Activated T-helper 1 cell treated with anti-CD3 and anti-CD28 coated beads, Interleukin-12 subunit alpha, Interleukin-12 subunit beta, Interleukin-2, Interleukin-4 antibody, amounts not matched to agents 30 ng/mL and 10 ng/mL and 1 ng/mL, durations not matched to agents 14 hours and 24 hours and 36 hours (primary cell): ENCODE data around the gene NFIB. TPM values are rescaled to one million over a fixed set of nuclear protein-coding genes. Genes with fewer than 3 reads are reported as not detected.

Experiments used
- DNase-seq: peaks from one replicate; pipeline ENCODE4 v3.0.0; 2021; ENCODE audit warnings: low spot score
- H3K27ac Mint-ChIP-seq: one replicate; pipeline ENCODE4 v1.8.0; 2021; ENCODE audit warnings: mild to moderate bottlenecking, mixed read lengths
- H3K27me3 Mint-ChIP-seq: one replicate; pipeline ENCODE4 v1.8.0; 2022; ENCODE audit warnings: mild to moderate bottlenecking, moderate library complexity, mixed read lengths; ENCODE audit not compliant: insufficient read depth
- H3K36me3 Mint-ChIP-seq: one replicate; pipeline ENCODE4 v1.8.0; 2021; ENCODE audit warnings: low read depth, mixed read lengths
- H3K4me1 Mint-ChIP-seq: one replicate; pipeline ENCODE4 v1.8.0; 2021; ENCODE audit warnings: low read depth, mixed read lengths
- H3K4me3 Mint-ChIP-seq: one replicate; pipeline ENCODE4 v1.8.0; 2021; ENCODE audit warnings: mild to moderate bottlenecking, moderate library complexity, mixed read lengths
- H3K9me3 Mint-ChIP-seq: one replicate; pipeline ENCODE4 v1.8.0; 2021; ENCODE audit warnings: mixed read lengths
- intact Hi-C: fragments of 100-400 bp; cut with micrococcal nuclease; formaldehyde crosslinking; loops from one replicate; pipeline ENCODE4 v1.15.1; 2024
- total RNA-seq: library from RNA; stranded (reverse); gene quantifications from 2 replicates; pipeline ENCODE4 v1.2.3, GENCODE V29; 2022

Gene NFIB
- total RNA-seq, 1 donor from 2014 or later, result not detected

- H3K27ac Mint-ChIP-seq, result no peak overlapping the region
- no peak for DNase-seq
- H3K9me3 Mint-ChIP-seq, result no peaks in the 10 kb centered on the region
- intact Hi-C loops, result no loop called here
- H3K36me3 Mint-ChIP-seq, result no peaks in the 10 kb centered on the region
- H3K4me3 Mint-ChIP-seq, result no peak overlapping the region
- H3K27me3 Mint-ChIP-seq, result peaks cover 9% of the 10 kb centered on the region
- H3K4me1 Mint-ChIP-seq, result no peaks in the 10 kb centered on the region
Observed at GRCh38 chr9:14293801-14294200, 20.1 kb downstream of the NFIB start.

GRCh38 chr9:14292181-14292739 lies 21.7 kb downstream of the NFIB start:
- no peaks in the 10 kb centered on the region for H3K4me1 Mint-ChIP-seq
- intact Hi-C loops, result no loop called here

GRCh38 chr9:14289916-14290315 lies 24.0 kb downstream of the NFIB start:
- H3K27me3 Mint-ChIP-seq, result peaks cover 3% of the 10 kb centered on the region
- no peaks in the 10 kb centered on the region for H3K36me3 Mint-ChIP-seq
- intact Hi-C loops, result loop anchor here (2.0 kb wide), 1 partner anchor 19 kb away; no protein-coding TSS in a partner anchor
- no peak overlapping the region for H3K27ac Mint-ChIP-seq
- no peak for DNase-seq
- no peak overlapping the region for H3K4me3 Mint-ChIP-seq
- no peaks in the 10 kb centered on the region for H3K9me3 Mint-ChIP-seq
- no peaks in the 10 kb centered on the region for H3K4me1 Mint-ChIP-seq

More at GRCh38 chr9:14292181-14292739, 21.7 kb downstream of the NFIB start:
- Mint-ChIP-seq H3K9me3 (no peaks in the 10 kb centered on the region), H3K27ac (no peak overlapping the region), H3K27me3 (peaks cover 3% of the 10 kb centered on the region), H3K36me3 (no peaks in the 10 kb centered on the region), H3K4me3 (no peak overlapping the region)
- no peak for DNase-seq

- intact Hi-C loops, result loop anchor here (2.0 kb wide), 1 partner anchor 20 kb away; no protein-coding TSS in a partner anchor
- Mint-ChIP-seq H3K27ac (no peak overlapping the region), H3K9me3 (no peaks in the 10 kb centered on the region), H3K4me1 (no peaks in the 10 kb centered on the region), H3K36me3 (no peaks in the 10 kb centered on the region), H3K27me3 (peaks cover 3% of the 10 kb centered on the region), H3K4me3 (no peak overlapping the region)
- DNase-seq, result no peak
Observed at GRCh38 chr9:14288433-14288832, 25.5 kb downstream of the NFIB start.

DNA sequence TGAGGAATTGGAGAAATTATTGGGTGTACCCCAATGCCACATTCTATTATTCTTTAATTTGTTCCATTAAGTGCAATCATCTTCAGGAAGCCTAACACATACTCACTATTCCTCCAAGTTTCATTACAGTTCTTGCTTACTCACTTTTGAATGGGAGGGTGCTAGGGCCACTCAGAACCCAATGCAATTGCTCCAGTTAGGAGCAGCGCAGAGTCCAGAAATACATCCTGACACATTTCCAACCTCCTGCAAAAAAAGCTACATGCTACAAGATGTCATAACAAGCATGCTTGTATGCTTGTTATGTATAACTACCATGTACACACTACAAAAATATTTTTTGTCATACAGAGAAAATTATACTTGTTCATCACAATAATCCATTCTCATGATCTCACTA lies 27.8 kb downstream of the NFIB start:
- Mint-ChIP-seq H3K27ac (no peak overlapping the region), H3K36me3 (no peaks in the 10 kb centered on the region), H3K27me3 (peaks cover 3% of the 10 kb centered on the region), H3K4me3 (no peak overlapping the region), H3K9me3 (no peaks in the 10 kb centered on the region), H3K4me1 (no peaks in the 10 kb centered on the region)
- DNase-seq, result no peak
- intact Hi-C loops, result no loop called here

GRCh38 chr9:14283276-14283675 lies 30.7 kb downstream of the NFIB start:
- no peak overlapping the region for H3K4me3 Mint-ChIP-seq
- DNase-seq, result no peak
- H3K36me3 Mint-ChIP-seq, result no peaks in the 10 kb centered on the region
- no peaks in the 10 kb centered on the region for H3K4me1 Mint-ChIP-seq
- H3K9me3 Mint-ChIP-seq, result no peaks in the 10 kb centered on the region
- intact Hi-C loops, result no loop called here
- H3K27ac Mint-ChIP-seq, result no peak overlapping the region
- H3K27me3 Mint-ChIP-seq, result no peaks in the 10 kb centered on the region

DNA sequence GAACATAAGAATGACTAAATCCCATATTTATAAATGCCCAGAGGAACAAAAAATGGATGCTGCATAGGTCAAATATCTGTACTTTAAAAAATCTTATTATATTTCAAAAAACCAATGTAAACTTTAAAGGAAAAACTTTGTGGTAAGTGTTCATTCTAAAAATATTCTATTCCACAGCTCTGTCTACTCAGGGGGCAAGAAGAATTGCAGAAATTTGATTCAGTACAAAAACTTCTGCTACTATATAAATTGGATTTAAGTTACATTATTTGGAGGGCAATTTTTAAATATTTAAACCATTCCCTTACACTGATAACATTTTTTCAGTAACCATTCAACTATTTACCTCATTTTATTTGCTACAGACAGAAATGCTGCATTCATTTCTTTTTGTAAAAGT lies 32.1 kb downstream of the NFIB start:
- no peak for DNase-seq
- no peaks in the 10 kb centered on the region for H3K4me1 Mint-ChIP-seq
- H3K27ac Mint-ChIP-seq, result no peak overlapping the region
- H3K4me3 Mint-ChIP-seq, result no peak overlapping the region
- no peaks in the 10 kb centered on the region for H3K36me3 Mint-ChIP-seq
- no peaks in the 10 kb centered on the region for H3K9me3 Mint-ChIP-seq
- H3K27me3 Mint-ChIP-seq, result no peaks in the 10 kb centered on the region
- intact Hi-C loops, result no loop called here

DNA sequence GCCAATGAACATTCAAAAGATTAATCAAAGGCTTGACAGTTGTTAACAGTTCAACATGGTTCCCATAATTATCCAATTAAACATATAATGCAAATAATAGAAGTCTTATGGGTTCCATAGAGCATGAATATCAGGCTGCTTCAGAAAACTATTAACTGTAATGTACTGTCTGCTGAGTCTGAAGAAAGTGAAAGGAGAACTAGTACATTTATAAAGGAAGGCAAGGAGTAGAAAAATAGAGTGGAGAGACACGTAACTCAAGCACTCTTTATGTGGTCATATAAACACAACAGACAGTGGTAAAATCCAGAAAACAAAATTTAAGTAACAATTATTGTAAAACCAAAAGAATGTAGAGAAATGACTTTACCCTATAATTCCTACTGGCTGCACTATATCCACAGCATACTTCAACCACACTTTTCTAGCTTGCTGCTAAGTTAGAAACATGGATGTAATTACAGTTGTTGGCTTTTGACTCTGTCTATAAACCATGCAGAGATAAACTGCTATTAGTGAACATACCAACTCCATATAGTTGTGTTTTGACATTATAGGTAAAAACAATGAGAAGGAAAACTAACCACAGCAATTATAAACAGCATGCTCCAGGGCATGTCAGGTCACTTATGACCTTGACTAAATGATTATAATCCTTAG lies 32.7 kb downstream of the NFIB start:
- H3K27me3 Mint-ChIP-seq, result no peaks in the 10 kb centered on the region
- H3K4me3 Mint-ChIP-seq, result no peak overlapping the region
- H3K4me1 Mint-ChIP-seq, result no peaks in the 10 kb centered on the region
- no peak overlapping the region for H3K27ac Mint-ChIP-seq
- intact Hi-C loops, result no loop called here
- no peak for DNase-seq
- H3K36me3 Mint-ChIP-seq, result no peaks in the 10 kb centered on the region
- no peaks in the 10 kb centered on the region for H3K9me3 Mint-ChIP-seq

- intact Hi-C loops, result no loop called here
- no peaks in the 10 kb centered on the region for H3K4me1 Mint-ChIP-seq
- H3K27ac Mint-ChIP-seq, result no peak overlapping the region
- H3K9me3 Mint-ChIP-seq, result no peaks in the 10 kb centered on the region
- no peaks in the 10 kb centered on the region for H3K36me3 Mint-ChIP-seq
- H3K4me3 Mint-ChIP-seq, result no peak overlapping the region
- DNase-seq, result no peak
- H3K27me3 Mint-ChIP-seq, result peaks cover 4% of the 10 kb centered on the region
Observed at GRCh38 chr9:14279671-14280070, 34.3 kb downstream of the NFIB start.

GRCh38 chr9:14278291-14278721 lies 35.6 kb downstream of the NFIB start:
- peaks cover 15% of the 10 kb centered on the region for H3K27me3 Mint-ChIP-seq
- peaks cover 4% of the 10 kb centered on the region for H3K4me1 Mint-ChIP-seq
- no peaks in the 10 kb centered on the region for H3K36me3 Mint-ChIP-seq

DNA sequence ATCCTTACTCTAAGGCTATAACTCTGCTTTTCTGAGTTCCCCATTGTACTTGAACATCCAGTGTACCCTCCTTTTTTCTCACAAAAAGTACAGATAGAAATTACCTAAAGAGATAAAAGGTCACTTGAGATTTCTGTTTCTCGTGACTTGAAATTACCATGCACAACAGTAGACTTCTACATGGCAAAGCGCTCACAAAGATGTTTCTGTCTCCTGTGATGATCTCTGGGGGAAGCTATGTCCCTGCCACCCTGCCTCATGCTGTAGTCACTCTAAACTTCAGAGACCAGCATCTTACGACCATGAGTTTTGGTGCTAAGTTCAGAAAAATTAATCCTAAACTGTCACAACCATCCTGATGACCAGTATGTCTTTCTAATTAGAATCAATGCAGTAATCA lies 36.2 kb downstream of the NFIB start:
- intact Hi-C loops, result no loop called here

More at GRCh38 chr9:14278291-14278721, 35.6 kb downstream of the NFIB start:
- Mint-ChIP-seq H3K4me3 (no peak overlapping the region), H3K27ac (no peak overlapping the region), H3K9me3 (no peaks in the 10 kb centered on the region)
- no peak for DNase-seq
- intact Hi-C loops, result no loop called here

GRCh38 chr9:14277244-14277643 lies 36.7 kb downstream of the NFIB start:
- Mint-ChIP-seq H3K4me3 (no peak overlapping the region), H3K36me3 (no peaks in the 10 kb centered on the region), H3K27me3 (peaks cover 17% of the 10 kb centered on the region), H3K4me1 (peaks cover 4% of the 10 kb centered on the region), H3K9me3 (no peaks in the 10 kb centered on the region), H3K27ac (no peak overlapping the region)
- intact Hi-C loops, result no loop called here
- DNase-seq, result no peak

More for the DNA sequence above, 36.2 kb downstream of the NFIB start:
- peaks cover 4% of the 10 kb centered on the region for H3K4me1 Mint-ChIP-seq
- no peak for DNase-seq
- H3K27ac Mint-ChIP-seq, result no peak overlapping the region
- H3K36me3 Mint-ChIP-seq, result no peaks in the 10 kb centered on the region
- H3K9me3 Mint-ChIP-seq, result no peaks in the 10 kb centered on the region
- peaks cover 16% of the 10 kb centered on the region for H3K27me3 Mint-ChIP-seq
- no peak overlapping the region for H3K4me3 Mint-ChIP-seq

DNA sequence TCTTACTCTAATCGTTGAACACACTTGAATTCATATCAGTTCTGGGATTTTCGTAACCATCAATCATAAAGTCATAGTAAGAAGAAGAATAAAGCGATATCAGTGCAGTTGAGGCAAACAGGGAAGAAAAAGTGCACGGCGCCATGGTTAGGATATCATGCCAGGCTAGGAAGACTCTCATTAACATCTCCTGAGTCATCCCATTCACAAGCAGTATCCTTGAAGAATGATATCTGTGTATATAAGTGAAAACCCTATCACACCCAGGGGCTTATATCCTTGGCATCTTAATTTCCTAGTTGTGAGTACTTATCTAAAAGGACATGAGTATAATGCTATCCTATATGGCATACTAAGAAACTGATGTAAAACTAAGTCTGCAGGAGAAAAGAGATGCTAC lies 38.6 kb downstream of the NFIB start:
- peaks cover 4% of the 10 kb centered on the region for H3K4me1 Mint-ChIP-seq
- no peak overlapping the region for H3K27ac Mint-ChIP-seq
- peaks cover 17% of the 10 kb centered on the region for H3K27me3 Mint-ChIP-seq
- intact Hi-C loops, result no loop called here
- no peak overlapping the region for H3K4me3 Mint-ChIP-seq
- DNase-seq, result no peak
- H3K36me3 Mint-ChIP-seq, result no peaks in the 10 kb centered on the region
- H3K9me3 Mint-ChIP-seq, result no peaks in the 10 kb centered on the region
